Neutrophil (primary cell): ENCODE measurements around the gene SFSWAP.

Experiments used
- H3K27ac ChIP-seq: fragments of 200-600 bp; sonication (generic); 2 replicates; pipeline ENCODE4 v1.5.1; 2016; ENCODE audit warnings: mild to moderate bottlenecking, moderate library complexity
- H3K27me3 ChIP-seq: fragments of 200-600 bp; sonication (generic); 2 replicates; pipeline ENCODE4 v1.6.0; 2016; ENCODE audit warnings: mild to moderate bottlenecking
- H3K36me3 ChIP-seq: fragments of 200-600 bp; sonication (generic); 2 replicates; pipeline ENCODE4 v1.5.1; 2017
- H3K4me1 ChIP-seq, 2 experiments: fragments of 200-600 bp in 1 of 2; sonication (generic) in 1 of 2; 1 replicate in 1 of 2; 2 replicates in 1 of 2; pipeline versions ENCODE4 v1.5.1 to v1.6.1; 2013 to 2016; ENCODE audit warnings: low read depth in 1 of 2, low read length in 1 of 2, mild to moderate bottlenecking in 1 of 2, moderate library complexity in 1 of 2; ENCODE audit not compliant: control insufficient read depth in 1 of 2, insufficient read depth in 1 of 2
- H3K4me3 ChIP-seq, 2 experiments: fragments of 200-600 bp in 1 of 2; sonication (generic) in 1 of 2; 1 replicate in 1 of 2; 2 replicates in 1 of 2; pipeline ENCODE4 v1.5.1; 2013 to 2016; ENCODE audit warnings: low read depth in 1 of 2, low read length in 1 of 2, mild to moderate bottlenecking in 1 of 2, moderate library complexity in 1 of 2
- H3K9me3 ChIP-seq: fragments of 200-600 bp; sonication (generic); 2 replicates; pipeline ENCODE4 v1.5.1; 2016
- TF ChIP-seq, protein P1 (sequence below): fragments of 200-600 bp; sonication (generic); IDR thresholded peaks from 2 replicates; pipeline ENCODE4 v1.5.1; 2016; ENCODE audit warnings: antibody characterized with exemption

Gene SFSWAP

DNA sequence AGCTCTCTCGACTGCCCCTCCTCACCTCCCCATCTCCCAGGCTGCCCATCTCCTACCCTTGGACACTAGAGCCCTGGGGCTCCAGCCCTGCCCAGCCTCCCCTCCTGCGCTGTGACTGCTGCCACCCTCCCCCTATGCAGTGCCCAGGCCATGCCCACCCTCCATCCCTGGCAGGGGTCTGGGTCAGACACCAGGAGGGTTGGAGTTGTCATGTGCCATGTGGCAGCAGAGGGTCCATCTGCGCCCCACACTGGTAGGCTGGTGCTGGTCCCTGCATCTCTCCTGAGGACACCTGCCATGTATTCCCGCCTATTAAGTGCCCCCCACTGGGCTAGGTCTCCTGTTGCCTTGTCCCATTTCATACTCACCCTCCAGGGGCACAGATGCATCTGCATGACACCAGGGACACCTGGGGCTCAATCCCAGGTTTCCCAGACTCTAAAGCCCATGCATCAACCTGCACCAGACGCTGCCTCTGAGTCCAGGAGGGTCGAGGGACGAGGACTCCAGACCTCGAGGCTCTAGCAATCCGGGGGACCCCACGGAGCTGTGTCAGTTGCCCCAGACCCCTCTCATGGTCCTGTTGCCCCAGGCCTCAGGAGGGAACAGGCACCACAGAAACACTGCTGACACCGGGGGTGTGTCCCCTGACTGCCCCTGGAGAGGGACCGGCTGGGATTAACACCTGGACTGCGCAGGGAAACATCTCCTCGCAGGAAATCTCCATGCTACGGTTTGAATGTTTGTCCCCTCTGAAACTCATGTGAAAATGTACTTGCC, 23.4 kb upstream of the SFSWAP start:
- H3K4me3 ChIP-seq: no peak overlapping the region
- H3K9me3 ChIP-seq: no peaks in the 10 kb centered on the region
- H3K27me3 ChIP-seq: no peaks in the 10 kb centered on the region
- H3K36me3 ChIP-seq: no peaks in the 10 kb centered on the region
- TF ChIP-seq, protein P1, sequence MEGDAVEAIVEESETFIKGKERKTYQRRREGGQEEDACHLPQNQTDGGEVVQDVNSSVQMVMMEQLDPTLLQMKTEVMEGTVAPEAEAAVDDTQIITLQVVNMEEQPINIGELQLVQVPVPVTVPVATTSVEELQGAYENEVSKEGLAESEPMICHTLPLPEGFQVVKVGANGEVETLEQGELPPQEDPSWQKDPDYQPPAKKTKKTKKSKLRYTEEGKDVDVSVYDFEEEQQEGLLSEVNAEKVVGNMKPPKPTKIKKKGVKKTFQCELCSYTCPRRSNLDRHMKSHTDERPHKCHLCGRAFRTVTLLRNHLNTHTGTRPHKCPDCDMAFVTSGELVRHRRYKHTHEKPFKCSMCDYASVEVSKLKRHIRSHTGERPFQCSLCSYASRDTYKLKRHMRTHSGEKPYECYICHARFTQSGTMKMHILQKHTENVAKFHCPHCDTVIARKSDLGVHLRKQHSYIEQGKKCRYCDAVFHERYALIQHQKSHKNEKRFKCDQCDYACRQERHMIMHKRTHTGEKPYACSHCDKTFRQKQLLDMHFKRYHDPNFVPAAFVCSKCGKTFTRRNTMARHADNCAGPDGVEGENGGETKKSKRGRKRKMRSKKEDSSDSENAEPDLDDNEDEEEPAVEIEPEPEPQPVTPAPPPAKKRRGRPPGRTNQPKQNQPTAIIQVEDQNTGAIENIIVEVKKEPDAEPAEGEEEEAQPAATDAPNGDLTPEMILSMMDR: no peak
- H3K4me1 ChIP-seq: peaks cover 3 to 5% of the 10 kb centered on the region in 2 experiments
- no peak overlapping the region for H3K27ac ChIP-seq

GRCh38 chr12:131688131-131688844, 22.6 kb upstream of the SFSWAP start:
- TF ChIP-seq, protein P1: no peak
- H3K27ac ChIP-seq: no peak overlapping the region

DNA sequence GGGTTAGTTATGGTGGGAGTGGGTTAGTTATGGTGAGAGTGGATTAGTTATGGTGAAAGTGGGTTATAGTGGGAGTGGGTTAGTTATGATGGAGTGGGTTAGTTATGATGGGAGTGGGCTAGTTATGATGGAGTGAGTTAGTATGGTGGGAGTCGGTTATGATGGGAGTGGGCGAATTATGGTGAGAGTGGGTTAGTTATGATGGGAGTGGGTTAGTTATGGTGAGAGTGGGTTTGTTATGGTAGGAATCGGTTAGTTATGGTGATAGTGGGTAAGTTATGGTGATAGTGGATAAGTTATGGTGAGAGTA, 22.1 kb upstream of the SFSWAP start:
- H3K36me3 ChIP-seq: no peaks in the 10 kb centered on the region
- TF ChIP-seq, protein P1: no peak
- no peaks in the 10 kb centered on the region for H3K4me1 ChIP-seq
- no peaks in the 10 kb centered on the region for H3K9me3 ChIP-seq
- H3K4me3 ChIP-seq: no peak overlapping the region
- H3K27ac ChIP-seq: no peak overlapping the region
- no peaks in the 10 kb centered on the region for H3K27me3 ChIP-seq

More at GRCh38 chr12:131688131-131688844, 22.6 kb upstream of the SFSWAP start:
- Histone ChIP-seq H3K4me3 (no peak overlapping the region), H3K9me3 (no peaks in the 10 kb centered on the region), H3K36me3 (no peaks in the 10 kb centered on the region), H3K27me3 (no peaks in the 10 kb centered on the region), H3K4me1 (no peaks in the 10 kb centered on the region)

DNA sequence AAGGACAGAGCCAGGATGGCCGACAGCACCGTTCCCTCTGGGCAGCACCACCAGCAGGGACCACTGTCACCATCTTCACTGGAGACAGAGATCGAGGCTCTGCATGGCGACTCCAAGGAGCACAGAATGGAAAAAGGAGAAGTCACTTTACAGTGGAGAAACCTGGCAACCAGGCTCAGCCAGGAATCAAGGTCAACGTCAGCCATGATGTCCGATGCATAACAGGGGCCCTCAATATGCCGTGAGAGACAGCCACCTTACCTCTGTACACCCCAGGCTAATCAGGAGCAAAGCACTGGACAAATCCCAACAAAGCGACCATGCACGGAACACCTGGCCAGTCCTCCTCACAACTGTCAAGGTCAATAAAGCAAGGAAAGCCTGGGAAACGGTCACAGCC, 20.6 kb upstream of the SFSWAP start:
- Histone ChIP-seq H3K36me3 (no peaks in the 10 kb centered on the region), H3K9me3 (no peaks in the 10 kb centered on the region), H3K27ac (no peak overlapping the region), H3K4me1 (no peaks in the 10 kb centered on the region), H3K4me3 (no peak overlapping the region), H3K27me3 (no peaks in the 10 kb centered on the region)
- TF ChIP-seq, protein P1: no peak

- no peaks in the 10 kb centered on the region for H3K36me3 ChIP-seq
- no peaks in the 10 kb centered on the region for H3K27me3 ChIP-seq
- H3K4me3 ChIP-seq: no peak overlapping the region
- TF ChIP-seq, protein P1: no peak
- H3K27ac ChIP-seq: no peak overlapping the region
- H3K9me3 ChIP-seq: no peaks in the 10 kb centered on the region
- peaks cover under 1% of the 10 kb centered on the region in 2 experiments for H3K4me1 ChIP-seq
These were observed 18.5 kb upstream of the SFSWAP start for GRCh38 chr12:131692431-131692830.
